HG03354 (cell line): ENCODE data around the gene FLNA.

Experiments
- ATAC-seq: cut with Tn5 transposase; IDR thresholded peaks from one replicate; pipeline ENCODE4 v1.9.1; 2021; ENCODE audit warnings: mild to moderate bottlenecking; ENCODE audit not compliant: unreplicated experiment, poor library complexity, severe bottlenecking

FLNA gene

DNA sequence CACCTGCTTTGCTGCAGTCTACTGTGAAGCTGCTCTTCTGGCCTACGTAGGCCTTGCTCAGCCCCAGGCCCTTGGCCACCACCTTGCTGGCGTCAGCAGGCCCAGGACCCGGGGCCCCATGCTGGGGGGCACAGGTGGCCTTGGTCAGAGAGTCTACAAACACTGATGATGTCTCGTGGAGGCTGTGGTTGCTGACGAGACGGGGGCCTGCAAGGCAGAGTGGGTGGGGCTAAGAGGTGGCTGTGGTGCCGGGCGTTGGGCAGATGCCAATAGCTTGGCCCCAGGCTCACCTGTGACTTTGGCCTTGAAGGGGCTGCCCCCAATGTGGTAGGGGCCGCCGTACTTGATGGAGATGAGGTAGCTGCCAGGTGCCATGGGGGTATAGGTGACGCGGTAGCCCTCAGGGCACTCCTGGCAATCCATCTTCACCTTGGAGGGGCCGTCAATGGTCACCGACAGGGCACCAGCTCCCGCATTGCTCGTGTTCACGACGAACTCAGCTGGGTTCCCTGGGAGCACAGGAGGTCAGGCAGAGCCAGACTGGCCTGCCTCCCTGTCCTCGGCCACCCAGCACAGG, 25.0 kb downstream of the FLNA start:
- ATAC-seq: no peak

DNA sequence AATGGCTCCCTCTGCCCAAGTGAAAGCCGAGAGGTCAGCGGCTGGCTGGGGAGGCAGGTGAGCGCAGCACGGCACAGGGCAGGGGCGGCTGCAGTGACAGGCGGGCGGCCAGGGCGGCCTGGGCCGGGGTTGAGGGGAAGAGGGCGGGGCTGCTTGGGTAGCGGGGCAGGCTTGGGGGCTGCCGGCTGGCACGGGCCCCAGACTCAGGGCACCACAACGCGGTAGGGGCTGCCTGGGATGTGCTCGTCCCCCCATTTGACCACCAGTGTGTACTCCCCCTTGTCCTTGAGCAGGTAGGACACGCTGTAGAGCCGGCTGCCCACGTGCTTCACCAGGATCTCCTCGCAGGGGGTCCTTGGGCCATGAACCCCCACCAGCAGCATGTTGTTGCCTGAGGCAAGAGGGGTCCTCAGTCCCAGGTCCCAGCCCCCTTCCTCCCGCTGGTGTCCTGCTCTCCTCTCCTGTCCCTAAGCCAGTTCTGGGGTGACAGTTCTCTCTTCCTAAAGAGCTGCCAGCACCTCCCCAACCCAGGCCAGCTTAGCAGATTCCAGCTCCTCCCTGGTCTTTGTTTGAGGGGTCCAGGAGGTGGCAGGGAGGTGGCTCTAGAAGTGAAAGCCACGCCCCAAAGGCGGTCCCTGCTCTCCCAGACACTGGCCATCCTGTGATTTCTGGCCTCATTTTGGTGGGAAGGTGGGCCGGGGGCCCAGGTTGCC, 25.6 kb downstream of the FLNA start:
- no peak for ATAC-seq

DNA sequence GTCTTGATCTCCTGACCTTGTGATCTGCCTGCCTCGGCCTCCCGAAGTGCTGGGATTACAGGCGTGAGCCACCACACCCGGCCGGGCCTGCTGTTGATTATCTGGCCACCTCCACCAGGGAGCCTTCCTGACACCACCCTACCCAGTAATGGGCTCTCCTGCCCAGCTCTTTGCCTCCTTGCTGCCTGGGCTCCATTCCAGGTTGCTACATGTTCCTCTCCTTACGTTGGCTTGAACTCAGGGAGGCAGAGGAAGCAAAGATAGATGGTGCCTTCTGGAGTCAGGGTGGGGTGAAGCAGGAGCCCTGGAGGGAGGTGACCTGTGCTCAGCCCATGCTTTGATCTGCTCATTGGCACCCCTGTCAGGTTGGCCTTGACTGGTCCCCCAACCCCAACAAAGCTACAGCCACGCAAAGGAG, 26.3 kb downstream of the FLNA start:
- no peak for ATAC-seq

GRCh38 chrX:154343620-154344019, 30.8 kb downstream of the FLNA start:
- ATAC-seq: peak; percentile 38

DNA sequence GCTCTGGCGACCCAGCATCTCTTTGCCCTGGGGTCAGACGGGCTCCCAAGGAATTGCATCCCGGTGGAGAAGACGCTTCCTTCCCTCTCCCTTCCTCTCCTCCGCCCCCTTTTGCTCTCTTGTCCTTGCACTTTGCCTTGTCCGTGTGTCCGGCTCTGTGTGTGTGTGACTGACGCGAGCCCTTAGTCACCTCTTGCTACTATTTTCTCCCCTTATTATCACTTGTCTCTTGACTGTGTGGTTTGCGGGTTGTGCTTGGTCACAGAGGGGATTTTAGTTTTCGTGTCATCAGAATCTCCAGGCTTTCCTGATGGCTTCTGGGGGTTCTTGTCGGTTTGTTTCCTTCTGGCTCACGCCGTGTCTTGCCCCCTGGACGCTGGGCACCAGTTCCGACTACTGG, 31.4 kb downstream of the FLNA start:
- peak; percentile 8 for ATAC-seq

DNA sequence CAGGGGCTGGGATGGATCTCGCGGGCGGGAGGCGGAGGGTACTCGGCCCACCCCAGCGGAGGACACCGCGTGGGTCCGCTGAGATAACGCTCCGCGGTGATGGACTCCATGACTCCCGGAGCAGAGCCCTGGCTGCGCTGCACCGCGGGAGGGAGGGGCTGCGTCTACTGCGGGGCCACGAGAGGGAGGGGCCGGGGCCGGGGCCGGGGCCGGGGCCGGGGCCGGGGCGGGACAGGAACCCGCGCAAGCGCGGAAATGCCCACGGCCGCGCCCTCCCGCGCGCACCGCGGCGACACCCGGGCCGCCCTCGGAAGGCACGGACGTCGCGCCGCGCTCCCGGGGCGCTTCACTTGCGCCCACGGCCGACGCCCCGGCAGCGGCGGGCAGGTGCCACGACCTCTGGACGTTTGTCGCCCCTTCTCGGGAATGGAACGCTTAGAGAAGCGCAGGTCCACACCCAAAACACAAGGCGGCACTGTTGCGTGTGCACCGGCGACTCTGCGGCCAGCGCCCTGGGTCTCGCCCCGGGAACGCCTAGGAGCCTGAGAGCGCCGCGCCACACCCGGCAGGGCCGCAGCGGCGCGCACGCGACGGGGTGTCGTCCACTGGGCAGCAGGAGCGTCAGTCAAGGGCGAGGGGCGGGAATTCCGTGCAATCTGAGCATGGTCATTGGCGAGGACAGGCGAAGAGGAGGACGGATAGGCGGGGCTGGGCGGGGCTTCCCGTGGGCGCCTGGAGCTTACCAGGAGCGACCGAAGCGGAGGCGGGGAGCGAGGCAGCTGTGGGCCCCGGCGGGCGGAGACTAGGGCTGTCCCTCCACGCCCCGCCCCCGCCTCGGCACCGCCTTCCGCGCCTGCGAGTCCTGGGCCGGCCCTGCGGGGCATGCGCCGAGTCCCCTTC, 32.8 kb downstream of the FLNA start:
- ATAC-seq: peak; percentile 78

GRCh38 chrX:154334496-154334895, 39.9 kb downstream of the FLNA start:
- ATAC-seq: no peak

DNA sequence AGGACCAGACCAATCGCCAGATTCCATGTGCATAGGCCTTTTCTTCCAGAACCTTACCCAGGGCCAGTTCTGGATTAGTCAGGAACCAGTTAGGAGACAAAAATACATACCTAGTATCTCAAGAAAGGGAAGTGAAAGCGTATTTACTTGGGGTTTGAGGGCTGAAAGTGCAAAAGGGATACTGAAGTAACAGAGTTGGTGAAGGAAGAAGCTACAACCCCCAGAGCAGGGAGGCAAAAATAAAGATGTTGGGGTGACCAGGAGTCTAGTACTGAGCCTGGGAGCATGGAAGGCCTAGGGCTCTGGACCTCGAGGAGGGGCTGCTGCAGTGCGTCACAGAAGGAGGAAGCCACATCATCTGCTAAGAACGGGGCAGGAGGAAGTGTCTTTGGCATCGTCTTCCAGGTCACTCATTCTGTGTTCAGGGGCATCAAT, 40.6 kb downstream of the FLNA start:
- peak; percentile 88 for ATAC-seq

- no peak for ATAC-seq
Observed at GRCh38 chrX:154333116-154333515, 41.3 kb downstream of the FLNA start.

- ATAC-seq: no peak
Observed at GRCh38 chrX:154332561-154332960, 41.9 kb downstream of the FLNA start.

GRCh38 chrX:154329294-154329693, 45.1 kb downstream of the FLNA start:
- ATAC-seq: no peak

- no peak for ATAC-seq
Observed at GRCh38 chrX:154328646-154329045, 45.8 kb downstream of the FLNA start.

- no peak for ATAC-seq
Observed at GRCh38 chrX:154327038-154327820, 47.2 kb downstream of the FLNA start.

- no peak for ATAC-seq
Observed at GRCh38 chrX:154325541-154325940, 48.9 kb downstream of the FLNA start.

DNA sequence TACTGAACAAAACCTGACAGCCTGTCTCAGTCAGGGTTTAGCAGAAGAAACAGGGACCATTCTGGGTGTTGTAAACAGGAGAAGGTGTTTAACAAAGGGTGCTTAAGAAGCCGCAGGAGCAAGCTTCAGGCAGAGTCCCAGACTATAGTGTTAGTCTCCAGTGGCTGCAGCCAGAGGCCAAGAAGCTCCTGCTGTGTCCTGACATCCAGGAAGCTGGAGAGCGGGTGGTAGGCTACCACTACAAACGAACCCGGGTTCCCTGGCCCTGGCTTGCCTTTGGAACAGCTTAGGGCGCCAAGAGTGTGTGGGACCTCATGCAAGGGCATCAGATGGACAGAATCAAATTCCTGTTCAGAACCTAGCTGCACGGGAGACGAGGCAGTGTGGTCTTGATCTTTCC, 50.9 kb downstream of the FLNA start:
- ATAC-seq: no peak

DNA sequence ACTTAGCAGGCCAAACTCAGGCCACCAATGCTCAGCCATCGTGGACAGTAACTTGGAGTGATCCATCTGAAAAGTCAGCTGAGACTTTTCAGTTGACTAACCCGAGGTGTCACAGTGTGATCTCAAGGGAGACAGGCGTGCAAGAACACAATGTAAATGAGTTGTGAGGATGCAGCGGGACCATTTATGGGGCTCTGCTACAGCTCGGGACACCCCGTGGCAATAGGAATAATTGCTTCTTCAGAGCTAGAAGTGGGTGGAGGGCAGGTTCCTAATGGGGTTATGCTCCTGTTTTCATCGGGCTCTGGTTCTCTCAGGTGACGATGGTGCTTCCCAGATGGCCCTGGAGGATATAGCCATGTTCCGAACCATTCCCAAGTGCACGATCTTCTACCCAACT, 51.5 kb downstream of the FLNA start:
- ATAC-seq: no peak

- ATAC-seq: no peak
Observed at GRCh38 chrX:154321594-154321993, 52.8 kb downstream of the FLNA start.

- ATAC-seq: no peak
Observed at GRCh38 chrX:154321152-154321551, 53.3 kb downstream of the FLNA start.

DNA sequence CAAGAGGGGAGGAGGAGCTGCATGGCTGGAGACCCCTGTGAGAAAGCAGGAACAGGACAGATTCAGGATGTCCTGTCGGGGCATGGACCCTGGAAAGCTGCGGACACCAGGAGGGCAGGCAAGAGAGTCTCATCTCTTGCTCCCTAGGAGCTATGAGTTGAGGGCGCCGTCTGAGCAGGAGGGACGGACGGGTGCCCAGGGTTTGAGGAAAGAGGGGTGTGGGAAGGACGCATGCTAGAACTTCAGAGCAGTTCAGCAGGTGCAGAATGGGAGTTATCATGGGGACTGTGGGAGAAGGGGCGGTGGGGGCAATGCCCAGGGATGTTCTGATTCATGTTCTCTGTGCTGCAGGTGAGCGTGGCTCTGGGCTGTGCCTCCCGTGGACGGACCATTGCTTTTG, 54.0 kb downstream of the FLNA start:
- ATAC-seq: no peak

- no peak for ATAC-seq
Observed at GRCh38 chrX:154317391-154317995, 56.9 kb downstream of the FLNA start.
